ENCODE measurements around the gene ARL4C.

The ARL4C gene

GRCh38 chr2:234444893-234445292 lies 52.0 kb downstream of the ARL4C start:
- no peak for DNase-seq

- no peak for DNase-seq
These were observed 52.6 kb downstream of the ARL4C start for GRCh38 chr2:234444242-234444730.
